ENCODE results near the gene UTP11.

The UTP11 gene

DNA sequence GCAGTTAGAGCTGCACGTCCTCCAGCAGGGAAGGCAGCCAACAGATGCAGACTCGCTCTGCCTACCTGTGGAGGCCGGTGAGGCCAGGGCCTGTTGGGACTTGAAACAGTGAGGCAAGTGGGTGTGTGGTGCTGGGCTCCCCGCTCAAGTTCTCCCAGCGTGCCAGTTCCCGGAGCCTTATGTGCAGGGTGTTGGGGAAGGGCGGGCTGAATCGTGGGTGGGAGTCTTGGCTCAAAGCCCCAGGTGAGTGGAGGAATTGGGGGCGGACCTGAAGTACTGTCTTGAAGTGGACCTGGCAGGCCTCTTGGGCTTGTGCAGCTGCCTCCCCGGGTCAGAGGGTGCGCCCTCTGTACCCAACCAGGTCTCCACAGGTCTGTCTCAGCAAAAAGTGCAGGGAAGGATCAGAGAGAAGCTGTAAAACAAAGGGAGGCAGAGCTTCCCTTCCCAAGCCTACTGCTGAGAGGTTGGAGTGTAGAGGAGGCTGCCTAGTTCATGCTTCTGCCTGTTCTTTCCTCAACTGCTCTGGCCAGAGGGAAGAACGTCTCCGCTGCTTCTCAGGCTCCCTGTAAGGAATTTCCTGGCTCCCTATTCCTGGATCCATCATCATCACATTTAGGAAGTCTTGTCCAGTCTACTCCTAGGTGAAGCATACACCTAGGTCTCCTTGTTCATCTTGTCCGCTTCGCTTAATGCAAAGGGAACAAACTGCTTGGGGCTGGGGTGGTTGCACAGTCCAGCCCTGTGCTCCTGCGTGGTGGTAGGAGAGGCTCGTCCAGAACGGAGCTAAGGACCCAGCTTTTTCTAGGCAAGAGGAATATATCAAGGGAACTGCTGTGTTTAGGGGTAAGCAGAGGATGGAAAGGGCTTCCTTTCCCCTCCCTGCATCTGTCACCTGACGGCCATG lies 14.9 kb downstream of the UTP11 start:
- TF ChIP-seq, protein P1, sequence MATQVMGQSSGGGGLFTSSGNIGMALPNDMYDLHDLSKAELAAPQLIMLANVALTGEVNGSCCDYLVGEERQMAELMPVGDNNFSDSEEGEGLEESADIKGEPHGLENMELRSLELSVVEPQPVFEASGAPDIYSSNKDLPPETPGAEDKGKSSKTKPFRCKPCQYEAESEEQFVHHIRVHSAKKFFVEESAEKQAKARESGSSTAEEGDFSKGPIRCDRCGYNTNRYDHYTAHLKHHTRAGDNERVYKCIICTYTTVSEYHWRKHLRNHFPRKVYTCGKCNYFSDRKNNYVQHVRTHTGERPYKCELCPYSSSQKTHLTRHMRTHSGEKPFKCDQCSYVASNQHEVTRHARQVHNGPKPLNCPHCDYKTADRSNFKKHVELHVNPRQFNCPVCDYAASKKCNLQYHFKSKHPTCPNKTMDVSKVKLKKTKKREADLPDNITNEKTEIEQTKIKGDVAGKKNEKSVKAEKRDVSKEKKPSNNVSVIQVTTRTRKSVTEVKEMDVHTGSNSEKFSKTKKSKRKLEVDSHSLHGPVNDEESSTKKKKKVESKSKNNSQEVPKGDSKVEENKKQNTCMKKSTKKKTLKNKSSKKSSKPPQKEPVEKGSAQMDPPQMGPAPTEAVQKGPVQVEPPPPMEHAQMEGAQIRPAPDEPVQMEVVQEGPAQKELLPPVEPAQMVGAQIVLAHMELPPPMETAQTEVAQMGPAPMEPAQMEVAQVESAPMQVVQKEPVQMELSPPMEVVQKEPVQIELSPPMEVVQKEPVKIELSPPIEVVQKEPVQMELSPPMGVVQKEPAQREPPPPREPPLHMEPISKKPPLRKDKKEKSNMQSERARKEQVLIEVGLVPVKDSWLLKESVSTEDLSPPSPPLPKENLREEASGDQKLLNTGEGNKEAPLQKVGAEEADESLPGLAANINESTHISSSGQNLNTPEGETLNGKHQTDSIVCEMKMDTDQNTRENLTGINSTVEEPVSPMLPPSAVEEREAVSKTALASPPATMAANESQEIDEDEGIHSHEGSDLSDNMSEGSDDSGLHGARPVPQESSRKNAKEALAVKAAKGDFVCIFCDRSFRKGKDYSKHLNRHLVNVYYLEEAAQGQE (IDR thresholded peaks at IDR 0.05; ENCODE audit: insufficient replicate concordance, low read depth) = no peak
- TF ChIP-seq POLR2AphosphoS5 (IDR thresholded peaks at IDR 0.05; ENCODE audit: low read depth) = 0 out of 2 replicates have a peak, but pooled peaks have one; percentile 22
- no peaks in the 10 kb centered on the region for H3K27me3 ChIP-seq (ENCODE audit: insufficient read depth, poor library complexity, severe bottlenecking)
- no peak overlapping the region for H3K4me3 ChIP-seq (replicated peaks; ENCODE audit: insufficient read depth, low read length)
- no peak overlapping the region for H3K27ac ChIP-seq (replicated peaks)
- no peak for DNase-seq (ENCODE audit: low read depth in 1 of 2, low spot score in 1 of 2)

DNA sequence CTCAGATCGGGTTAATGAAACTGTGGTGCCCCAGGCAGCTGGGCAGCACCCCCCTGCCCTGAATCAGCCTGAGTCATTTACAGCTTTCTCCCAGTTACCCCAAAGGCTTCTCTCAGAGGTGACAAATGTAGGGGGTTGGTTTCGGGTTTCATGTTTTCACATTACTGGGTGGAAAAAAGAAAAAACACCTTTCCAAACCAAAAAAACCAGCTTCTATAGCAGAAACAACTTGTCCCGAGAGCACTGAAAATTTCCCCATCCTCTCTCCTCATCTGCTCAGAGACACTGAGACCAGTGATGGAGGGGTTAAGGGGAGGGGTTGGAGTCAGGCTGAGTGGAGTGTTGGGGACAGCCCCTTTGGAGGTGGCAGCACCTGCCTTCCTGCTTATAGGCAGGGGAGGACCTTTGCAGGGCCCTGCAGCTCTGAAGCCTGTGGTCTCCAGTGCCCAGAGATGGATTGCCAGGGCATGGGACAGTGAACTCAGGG lies 15.6 kb downstream of the UTP11 start:
- Histone ChIP-seq H3K27ac (replicated peaks) (no peak overlapping the region), H3K27me3 (ENCODE audit: insufficient read depth, poor library complexity, severe bottlenecking) (no peaks in the 10 kb centered on the region), H3K4me3 (replicated peaks; ENCODE audit: insufficient read depth, low read length) (no peak overlapping the region)
- no peak for DNase-seq (ENCODE audit: low read depth in 1 of 2, low spot score in 1 of 2)
- TF ChIP-seq, protein P1 (IDR thresholded peaks at IDR 0.05; ENCODE audit: insufficient replicate concordance, low read depth) = no peak
- TF ChIP-seq SPI1 (IDR thresholded peaks at IDR 0.05; ENCODE audit: borderline replicate concordance, low read depth) = no peak
- TF ChIP-seq POLR2AphosphoS5 (IDR thresholded peaks at IDR 0.05; ENCODE audit: low read depth) = no peak; the same call in 1 of the 2 replicates
- TF ChIP-seq GABPA (IDR thresholded peaks at IDR 0.05; ENCODE audit: low read depth) = no peak
- TF ChIP-seq CTCF (IDR thresholded peaks at IDR 0.05; ENCODE audit: insufficient read depth, low read length) = no peak

- DNase-seq (ENCODE audit: low read depth in 1 of 2, low spot score in 1 of 2) = no peak
- H3K4me3 ChIP-seq (replicated peaks; ENCODE audit: insufficient read depth, low read length) = no peak overlapping the region
- no peaks in the 10 kb centered on the region for H3K27me3 ChIP-seq (ENCODE audit: insufficient read depth, poor library complexity, severe bottlenecking)
- no peak overlapping the region for H3K27ac ChIP-seq (replicated peaks)
- no peak for TF ChIP-seq GABPA (IDR thresholded peaks at IDR 0.05; ENCODE audit: low read depth)
Observed at GRCh38 chr1:38028671-38029070, 16.1 kb downstream of the UTP11 start.

DNA sequence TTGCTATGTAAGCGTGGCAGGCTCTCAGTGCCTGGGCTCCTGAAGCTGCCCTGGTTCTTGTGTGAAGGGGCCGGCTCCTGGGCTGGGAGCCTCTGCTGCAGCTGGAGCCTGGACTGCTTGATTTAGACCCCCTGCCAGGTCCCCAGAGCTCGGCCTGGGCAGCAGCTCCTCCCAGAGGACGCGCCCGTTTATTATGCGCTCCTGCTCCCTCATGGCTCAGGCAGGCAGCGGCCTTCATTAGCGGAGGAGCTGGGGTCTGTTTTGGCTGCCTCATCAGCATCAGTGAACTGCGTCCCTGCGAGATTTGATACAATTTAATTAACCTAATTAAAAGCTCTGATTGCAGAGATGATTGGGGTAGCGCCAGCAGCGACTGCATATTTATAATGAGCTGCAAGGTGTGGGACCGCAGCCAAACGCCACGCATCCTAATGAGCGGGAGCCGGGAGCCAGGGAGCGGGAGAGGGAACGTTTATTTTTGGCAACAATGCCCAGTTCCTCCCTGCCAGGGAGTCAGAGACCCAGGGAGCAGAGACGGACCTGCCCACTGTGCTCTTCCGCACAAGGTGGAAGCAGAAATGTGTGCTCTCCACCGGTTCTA lies 16.6 kb downstream of the UTP11 start:
- TF ChIP-seq GABPA (IDR thresholded peaks at IDR 0.05; ENCODE audit: low read depth) (no peak), CTCF (IDR thresholded peaks at IDR 0.05; ENCODE audit: insufficient read depth, low read length) (no peak), POLR2AphosphoS5 (IDR thresholded peaks at IDR 0.05; ENCODE audit: low read depth) (no peak)
- TF ChIP-seq, protein P1 (IDR thresholded peaks at IDR 0.05; ENCODE audit: insufficient replicate concordance, low read depth) = no peak
- no peak for DNase-seq (ENCODE audit: low read depth in 1 of 2, low spot score in 1 of 2)

More for the DNA sequence above, 16.6 kb downstream of the UTP11 start:
- H3K27ac ChIP-seq (replicated peaks) = no peak overlapping the region
- no peaks in the 10 kb centered on the region for H3K27me3 ChIP-seq (ENCODE audit: insufficient read depth, poor library complexity, severe bottlenecking)
- no peak overlapping the region for H3K4me3 ChIP-seq (replicated peaks; ENCODE audit: insufficient read depth, low read length)

Measured in HL-60 (cell line).